Spinal cord (tissue), 10 donors: Measurements from ENCODE around the gene QTRT2. TPM values are rescaled to one million over a fixed set of nuclear protein-coding genes. Genes with fewer than 3 reads are reported as not detected.
A peak's percentile ranks its signal among the peaks of the same experiment; 100 is the strongest.

ENCODE experiments used
- DNase-seq, 6 donors: peaks; one replicate each; pipeline versions ENCODE4 v3.0.0 to v3.0.0-alpha.2; 2013 to 2015; ENCODE audit warnings: low spot score in 6 of 6, low read depth in 4 of 6
- H3K27ac ChIP-seq: one replicate; pipeline ENCODE4 v1.5.1; 2013; ENCODE audit warnings: low read depth, low read length, control low read depth
- H3K27me3 ChIP-seq: one replicate; pipeline ENCODE4 v1.6.1; 2013; ENCODE audit warnings: low read length; ENCODE audit not compliant: control insufficient read depth, insufficient read depth
- H3K36me3 ChIP-seq: one replicate; pipeline ENCODE4 v1.6.1; 2013; ENCODE audit warnings: low read length; ENCODE audit not compliant: control insufficient read depth, insufficient read depth
- H3K4me1 ChIP-seq: one replicate; pipeline ENCODE4 v1.6.1; 2013; ENCODE audit warnings: low read length; ENCODE audit not compliant: control insufficient read depth, insufficient read depth
- H3K4me3 ChIP-seq: one replicate; pipeline ENCODE4 v1.5.1; 2013; ENCODE audit warnings: low read depth, low read length, control low read depth
- H3K9me3 ChIP-seq: one replicate; pipeline ENCODE4 v1.6.1; 2013; ENCODE audit warnings: low read length; ENCODE audit not compliant: control insufficient read depth, insufficient read depth
- WGBS: methylation state at CpG from one replicate; pipeline ENCODE4 v1.1.5; 2013; ENCODE audit warnings: missing lambda C conversion rate; ENCODE audit not compliant: insufficient coverage; 5-methylcytosine and 5-hydroxymethylcytosine counted together
- polyA plus RNA-seq, 2 donors: library from polyadenylated mRNA; unstranded; fragments of 120-200 nt; gene quantifications; one replicate each; pipeline ENCODE4 v1.2.1, GENCODE V29; 2013; ENCODE audit not compliant: insufficient read length in 2 of 2
- total RNA-seq, 2 donors: library from RNA; depleted of rRNA in 1 of 2; stranded (reverse); fragments of 120-200 nt in 1 of 2; fragments of >200 nt in 1 of 2; gene quantifications; one replicate each; pipeline versions ENCODE4 v1.2.3 to v1.2.4, GENCODE V29; 2013 to 2014
- donor health status: healthy.

The QTRT2 gene
- total and polyA plus RNA-seq, 4 donors = 10.0 to 23.9 (median 18.2) TPM

DNA sequence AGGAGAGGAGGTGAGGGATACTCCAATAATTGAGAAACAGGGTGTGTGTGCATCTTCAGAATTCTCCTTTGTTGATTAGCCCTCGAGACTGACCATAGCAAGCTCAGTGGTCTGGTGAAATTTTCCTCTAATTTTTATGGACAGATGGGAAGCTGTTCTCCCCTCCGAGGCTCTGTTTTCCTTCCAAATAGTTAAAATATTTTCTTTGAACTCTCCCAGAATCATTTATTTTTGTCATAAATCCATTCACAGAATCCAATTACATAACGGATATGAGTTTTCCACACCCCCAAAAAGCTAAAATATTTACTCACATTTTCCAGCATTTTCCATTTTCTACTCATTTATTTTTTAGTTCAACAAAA, 36.5 kb downstream of the QTRT2 start:
- Histone ChIP-seq H3K9me3 (no peaks in the 10 kb centered on the region), H3K27me3 (no peaks in the 10 kb centered on the region), H3K4me1 (no peaks in the 10 kb centered on the region), H3K36me3 (no peaks in the 10 kb centered on the region), H3K4me3 (no peak overlapping the region), H3K27ac (peak overlapping the region; percentile 3)
- DNase-seq = no peak
- WGBS = 61% methylated on average over 2 of the region's 3 CpGs

DNA sequence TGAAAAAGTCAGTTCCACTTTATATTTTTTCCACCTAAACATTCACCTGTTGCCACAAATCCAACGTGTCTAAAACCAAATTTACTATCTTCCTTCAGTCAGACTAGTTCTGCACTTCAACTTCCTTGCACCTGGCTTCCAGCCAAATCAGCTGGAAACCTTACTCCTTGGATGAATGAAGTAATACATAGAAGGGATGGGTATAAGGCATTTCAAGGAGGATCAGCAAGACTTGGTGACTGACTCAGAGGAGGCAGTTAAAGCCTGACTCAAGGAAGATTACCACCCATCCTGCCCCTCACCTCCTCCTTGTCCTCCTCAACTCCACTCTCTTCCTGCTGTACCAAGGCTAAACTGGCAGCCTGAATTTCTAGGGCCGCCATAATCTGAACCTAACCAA, 37.1 kb downstream of the QTRT2 start:
- Histone ChIP-seq H3K36me3 (no peaks in the 10 kb centered on the region), H3K27me3 (no peaks in the 10 kb centered on the region), H3K27ac (peak overlapping the region; percentile 3), H3K9me3 (no peaks in the 10 kb centered on the region), H3K4me1 (no peaks in the 10 kb centered on the region), H3K4me3 (no peak overlapping the region)
- WGBS = 100% methylated on average over 1 of the region's 2 CpGs
- peak in 2 of 6 donors; percentile 14 to 48 for DNase-seq

DNA sequence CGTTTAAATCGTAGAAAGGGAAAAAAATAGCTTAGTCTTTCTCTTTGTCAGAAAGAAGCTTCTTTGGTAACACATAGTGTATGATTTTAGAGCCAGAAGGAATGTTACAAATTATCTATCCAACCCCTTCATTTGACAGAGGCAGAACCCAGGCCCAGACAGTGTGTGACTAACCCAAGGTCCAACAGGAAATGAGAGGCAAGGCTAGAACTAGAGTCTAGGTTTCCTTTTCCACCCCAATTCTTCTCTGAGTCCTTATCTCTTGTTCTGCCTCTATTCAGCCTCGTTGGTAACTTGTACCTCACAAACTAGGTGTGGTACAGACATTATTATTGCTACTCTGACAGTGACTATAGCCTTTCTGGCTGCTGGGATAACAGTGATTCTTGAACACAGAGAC, 39.3 kb downstream of the QTRT2 start:
- Histone ChIP-seq H3K4me3 (no peak overlapping the region), H3K9me3 (no peaks in the 10 kb centered on the region), H3K36me3 (no peaks in the 10 kb centered on the region), H3K27me3 (no peaks in the 10 kb centered on the region), H3K27ac (no peak overlapping the region), H3K4me1 (no peaks in the 10 kb centered on the region)
- DNase-seq = no peak
- WGBS = no CpG with 5 or more reads among the region's 3 CpGs

DNA sequence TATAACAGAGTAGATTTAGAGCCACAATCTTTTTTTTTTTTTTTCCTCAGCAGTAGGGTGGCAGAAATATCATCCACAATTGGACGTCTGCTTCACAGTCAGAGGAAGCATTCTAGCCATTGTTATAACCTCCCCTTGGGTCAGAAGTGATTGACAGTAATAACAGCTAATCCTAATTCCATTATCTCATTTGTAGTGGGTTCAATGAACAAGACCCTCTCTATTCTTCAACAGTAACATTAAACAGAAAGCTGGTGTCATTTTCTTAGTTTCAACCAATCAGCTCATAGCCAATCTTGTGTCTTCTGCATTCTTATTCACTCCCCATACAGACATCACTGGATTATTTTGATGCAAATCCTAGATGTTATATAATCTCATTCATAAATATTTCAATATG, 44.6 kb downstream of the QTRT2 start:
- no peak overlapping the region for H3K4me3 ChIP-seq
- no peak overlapping the region for H3K27ac ChIP-seq
- no peaks in the 10 kb centered on the region for H3K27me3 ChIP-seq
- DNase-seq = no peak
- no peaks in the 10 kb centered on the region for H3K36me3 ChIP-seq
- H3K9me3 ChIP-seq = no peaks in the 10 kb centered on the region
- no peaks in the 10 kb centered on the region for H3K4me1 ChIP-seq
- no CpG with 5 or more reads among the region's 1 CpG for WGBS

DNA sequence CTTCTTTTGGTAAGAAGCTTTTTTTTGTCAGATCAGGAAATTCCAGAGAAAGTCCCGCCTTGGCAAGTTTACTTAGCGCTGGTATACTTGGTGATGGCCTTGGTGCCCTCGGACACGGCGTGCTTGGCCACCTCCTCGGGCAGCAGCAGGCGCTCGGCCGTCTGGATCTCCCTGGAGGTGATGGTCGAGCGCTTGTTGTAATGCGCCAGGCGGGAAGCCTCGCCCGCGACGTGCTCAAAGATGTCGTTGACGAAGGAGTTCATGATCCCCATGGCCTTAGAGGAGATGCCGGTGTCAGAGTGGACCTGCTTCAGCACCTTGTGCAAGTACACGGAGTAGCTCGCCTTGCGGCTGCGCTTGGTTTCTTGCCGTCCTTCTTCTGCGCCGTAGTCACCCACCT, 46.6 kb downstream of the QTRT2 start:
- Histone ChIP-seq H3K4me1 (no peaks in the 10 kb centered on the region), H3K27me3 (no peaks in the 10 kb centered on the region), H3K4me3 (no peak overlapping the region), H3K36me3 (no peaks in the 10 kb centered on the region), H3K9me3 (no peaks in the 10 kb centered on the region), H3K27ac (no peak overlapping the region)
- no peak for DNase-seq
- 94% methylated on average over 27 of the region's 27 CpGs for WGBS

DNA sequence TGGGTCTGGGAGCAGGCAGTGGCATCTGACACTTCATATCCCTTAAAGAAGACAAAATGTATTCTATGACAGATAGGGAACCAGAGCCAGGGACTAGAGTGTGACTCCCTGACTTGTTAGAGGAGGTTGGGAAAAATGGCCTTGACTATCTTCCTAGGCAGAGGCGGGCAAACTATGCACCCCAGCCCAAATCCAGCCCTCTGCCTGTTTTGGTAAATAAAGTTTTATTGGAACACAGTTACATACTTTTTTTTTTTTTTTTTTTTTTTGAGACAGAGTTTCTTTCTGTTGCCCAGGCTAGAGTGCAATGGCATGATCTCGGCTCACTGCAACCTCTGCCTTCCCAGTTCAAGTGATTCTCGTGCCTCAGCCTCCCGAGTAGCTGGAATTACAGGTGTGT, 47.3 kb downstream of the QTRT2 start:
- no peak for DNase-seq
- no peak overlapping the region for H3K4me3 ChIP-seq
- WGBS = 92% methylated on average over 3 of the region's 4 CpGs

DNA sequence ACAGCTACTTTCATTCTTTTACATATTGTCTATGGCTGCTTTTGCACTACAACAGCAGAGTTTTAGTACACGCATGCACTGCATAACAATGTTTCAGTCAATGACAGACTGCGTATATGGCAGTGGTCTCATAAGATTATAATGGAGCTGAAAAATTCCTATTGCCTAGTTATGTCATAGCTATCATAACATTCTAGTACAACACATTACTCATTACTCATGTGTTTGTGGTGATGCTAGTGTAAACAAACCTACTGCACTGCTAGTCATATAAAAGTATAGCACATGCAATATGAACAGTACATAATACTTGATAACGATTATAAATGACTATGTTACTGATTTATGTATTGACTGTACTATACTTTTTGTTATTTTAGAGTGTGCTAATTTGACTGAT, 47.9 kb downstream of the QTRT2 start:
- Histone ChIP-seq H3K4me1 (no peaks in the 10 kb centered on the region), H3K9me3 (no peaks in the 10 kb centered on the region), H3K36me3 (no peaks in the 10 kb centered on the region), H3K27me3 (no peaks in the 10 kb centered on the region), H3K4me3 (no peak overlapping the region), H3K27ac (no peak overlapping the region)
- WGBS = no CpG with 5 or more reads among the region's 3 CpGs
- DNase-seq = no peak

More for the DNA sequence above, 47.3 kb downstream of the QTRT2 start:
- H3K4me1 ChIP-seq = no peaks in the 10 kb centered on the region
- H3K9me3 ChIP-seq = no peaks in the 10 kb centered on the region
- H3K27me3 ChIP-seq = no peaks in the 10 kb centered on the region
- H3K27ac ChIP-seq = no peak overlapping the region
- no peaks in the 10 kb centered on the region for H3K36me3 ChIP-seq

DNA sequence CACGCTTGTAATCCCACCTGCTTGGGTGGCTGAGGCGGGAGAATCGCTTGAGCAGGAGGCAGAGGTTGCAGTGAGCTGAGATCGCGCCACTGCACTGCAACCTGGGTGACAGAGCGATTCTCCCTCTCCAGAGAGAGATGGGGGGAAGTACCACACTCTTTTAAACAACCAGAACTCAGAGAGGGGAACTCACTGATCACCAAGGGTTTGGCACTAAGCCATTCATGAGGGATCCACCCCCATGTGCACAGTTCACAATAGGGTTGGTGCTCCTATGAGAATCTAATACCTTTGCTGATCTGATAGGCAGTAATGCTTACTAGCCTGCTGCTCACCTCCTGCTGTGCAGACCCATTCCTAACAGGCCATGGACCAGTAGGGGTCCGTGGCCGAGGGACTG, 51.6 kb downstream of the QTRT2 start:
- no peak for DNase-seq
- Histone ChIP-seq H3K36me3 (no peaks in the 10 kb centered on the region), H3K27me3 (no peaks in the 10 kb centered on the region), H3K27ac (no peak overlapping the region), H3K4me3 (no peak overlapping the region), H3K9me3 (no peaks in the 10 kb centered on the region), H3K4me1 (no peaks in the 10 kb centered on the region)
- WGBS = 100% methylated on average over 4 of the region's 8 CpGs

DNA sequence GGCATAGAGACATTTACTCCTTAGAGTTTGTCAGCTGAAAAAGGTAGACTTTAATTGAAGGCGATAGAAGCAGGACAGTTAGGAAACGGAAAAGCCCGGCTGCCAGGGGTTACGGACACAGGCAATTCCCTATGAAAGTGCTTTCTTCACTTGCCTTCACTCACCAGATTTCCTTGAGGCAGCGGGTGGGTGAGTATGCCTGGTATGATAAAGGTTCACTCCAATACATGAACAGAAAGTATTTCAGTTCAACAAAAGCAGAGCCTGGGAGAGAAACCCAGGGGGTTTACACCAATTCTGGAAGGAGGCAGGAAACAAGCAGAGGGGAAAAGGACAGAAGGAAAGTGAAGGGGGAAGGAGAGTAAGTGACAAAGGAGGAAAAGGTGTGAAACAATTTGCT, 53.9 kb downstream of the QTRT2 start:
- H3K36me3 ChIP-seq = no peaks in the 10 kb centered on the region
- H3K9me3 ChIP-seq = no peaks in the 10 kb centered on the region
- H3K4me1 ChIP-seq = no peaks in the 10 kb centered on the region
- H3K27me3 ChIP-seq = no peaks in the 10 kb centered on the region
- DNase-seq = no peak
- no peak overlapping the region for H3K27ac ChIP-seq
- WGBS = no CpG with 5 or more reads among the region's 5 CpGs
- H3K4me3 ChIP-seq = no peak overlapping the region

DNA sequence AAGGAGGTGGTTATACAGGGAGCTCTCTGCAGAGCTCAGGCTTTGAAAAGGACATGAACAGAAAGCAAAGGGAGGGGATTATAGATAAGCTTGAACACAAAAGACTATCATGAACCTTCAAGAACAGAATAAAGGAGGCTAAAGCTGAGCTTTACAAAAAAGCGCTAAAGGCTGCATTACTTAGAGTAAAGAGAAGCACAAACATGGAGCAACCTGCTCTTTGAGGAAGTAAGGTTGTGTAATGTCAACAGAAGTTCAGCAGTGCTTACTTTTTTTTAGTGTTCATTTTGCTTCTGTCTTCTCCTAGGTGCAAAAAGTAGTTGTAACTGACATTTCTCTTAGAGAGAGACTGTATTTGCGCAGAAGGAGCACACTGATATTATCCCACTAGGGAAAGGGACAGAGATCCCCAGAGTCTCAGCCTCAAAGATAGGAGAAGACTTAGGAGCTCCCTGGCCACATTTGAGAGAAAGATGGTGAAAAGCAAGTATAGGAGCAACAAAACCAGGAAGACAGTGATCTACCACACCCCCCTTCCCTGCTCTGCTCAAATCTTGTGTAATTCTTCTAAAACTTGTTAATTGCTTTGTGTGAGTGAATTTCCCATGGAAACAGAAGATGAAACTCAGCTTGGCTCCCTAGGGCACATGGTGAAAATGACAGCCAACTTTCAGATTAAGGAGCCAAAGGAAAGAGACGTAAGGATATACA, 54.7 kb downstream of the QTRT2 start:
- no peaks in the 10 kb centered on the region for H3K4me1 ChIP-seq
- 70% methylated on average over 2 of the region's 3 CpGs for WGBS
- no peaks in the 10 kb centered on the region for H3K36me3 ChIP-seq
- no peak overlapping the region for H3K27ac ChIP-seq
- H3K4me3 ChIP-seq = no peak overlapping the region
- no peak for DNase-seq
- H3K9me3 ChIP-seq = no peaks in the 10 kb centered on the region
- no peaks in the 10 kb centered on the region for H3K27me3 ChIP-seq
